HG03439 (cell line): ENCODE measurements around the gene PSTPIP1.

Source experiments
- ATAC-seq: cut with Tn5 transposase; IDR thresholded peaks from one replicate; pipeline ENCODE4 v1.9.1; 2021; ENCODE audit warnings: mild to moderate bottlenecking, moderate library complexity; ENCODE audit not compliant: unreplicated experiment

The PSTPIP1 gene

GRCh38 chr15:76978522-76979330 lies 16.2 kb upstream of the PSTPIP1 start:
- ATAC-seq = no peak

- no peak for ATAC-seq
Measured at GRCh38 chr15:76979331-76979925, 15.5 kb upstream of the PSTPIP1 start.

GRCh38 chr15:76979996-76980520 lies 14.9 kb upstream of the PSTPIP1 start:
- no peak for ATAC-seq

GRCh38 chr15:76982356-76982755 lies 12.6 kb upstream of the PSTPIP1 start:
- ATAC-seq = no peak

- ATAC-seq = no peak
Measured at GRCh38 chr15:76982756-76983155, 12.2 kb upstream of the PSTPIP1 start.

- ATAC-seq = no peak
Measured at GRCh38 chr15:76983590-76984375, 11.1 kb upstream of the PSTPIP1 start.

GRCh38 chr15:76986743-76987142 lies 8.2 kb upstream of the PSTPIP1 start:
- ATAC-seq = no peak

GRCh38 chr15:76987276-76987675 lies 7.7 kb upstream of the PSTPIP1 start:
- ATAC-seq = no peak

GRCh38 chr15:76987896-76988860 lies 6.7 kb upstream of the PSTPIP1 start:
- peak; percentile 74 for ATAC-seq

- ATAC-seq = no peak
Measured at GRCh38 chr15:76988867-76989780, 5.8 kb upstream of the PSTPIP1 start.

- ATAC-seq = no peak
Measured at GRCh38 chr15:76991048-76991447, 3.9 kb upstream of the PSTPIP1 start.

- ATAC-seq = no peak
Measured at GRCh38 chr15:76991741-76992645, 2.9 kb upstream of the PSTPIP1 start.

GRCh38 chr15:76993114-76993725 lies 1.7 kb upstream of the PSTPIP1 start:
- no peak for ATAC-seq

GRCh38 chr15:76994001-76994400 lies 925 bp upstream of the PSTPIP1 start:
- ATAC-seq = no peak

GRCh38 chr15:76994496-76994895 lies 430 bp upstream of the PSTPIP1 start:
- ATAC-seq = no peak

GRCh38 chr15:76996076-76996525 lies 1.2 kb downstream of the PSTPIP1 start:
- no peak for ATAC-seq

- no peak for ATAC-seq
Measured at GRCh38 chr15:76996526-76997401, 1.8 kb downstream of the PSTPIP1 start.
